Glutamatergic neuron (in vitro differentiated cells): ENCODE measurements around the gene C1RL. TPM values are rescaled to one million over a fixed set of nuclear protein-coding genes. Genes with fewer than 3 reads are reported as not detected.

Experiments
- DNase-seq: peaks from one replicate; pipeline ENCODE4 v3.0.0; 2022
- H3K27ac Mint-ChIP-seq: one replicate; pipeline ENCODE4 v1.8.0; 2020; ENCODE audit warnings: mild to moderate bottlenecking, mixed read lengths, inconsistent platforms; ENCODE audit not compliant: unreplicated experiment
- H3K27me3 Mint-ChIP-seq: one replicate; pipeline ENCODE4 v1.8.0; 2020; ENCODE audit warnings: mild to moderate bottlenecking, moderate library complexity, mixed read lengths, inconsistent platforms; ENCODE audit not compliant: unreplicated experiment
- H3K36me3 Mint-ChIP-seq: one replicate; pipeline ENCODE4 v1.8.0; 2020; ENCODE audit warnings: mild to moderate bottlenecking, mixed read lengths, inconsistent platforms; ENCODE audit not compliant: unreplicated experiment
- H3K4me1 Mint-ChIP-seq: one replicate; pipeline ENCODE4 v1.8.0; 2020; ENCODE audit warnings: mild to moderate bottlenecking, low read depth, mixed read lengths, inconsistent platforms; ENCODE audit not compliant: unreplicated experiment
- H3K4me3 Mint-ChIP-seq: one replicate; pipeline ENCODE4 v1.8.0; 2020; ENCODE audit warnings: mild to moderate bottlenecking, mixed read lengths, inconsistent platforms; ENCODE audit not compliant: unreplicated experiment
- H3K9me3 Mint-ChIP-seq: one replicate; pipeline ENCODE4 v1.8.0; 2020; ENCODE audit warnings: mild to moderate bottlenecking, moderate library complexity, mixed read lengths, inconsistent platforms; ENCODE audit not compliant: unreplicated experiment
- total RNA-seq: library from RNA; stranded (reverse); fragmentation: NEBNext Ultra II Directional; extraction: Animal tissue kit (Norgen Biotek cat#: 25700); gene quantifications from one replicate; pipeline ENCODE4 v1.2.1, GENCODE V29; 2021; ENCODE audit not compliant: unreplicated experiment
- TF ChIP-seq, protein P1 (sequence below): fragments of 200-600 bp; sonication (generic); IDR thresholded peaks from one replicate; pipeline ENCODE4 v1.5.0; 2021; ENCODE audit not compliant: partially characterized antibody, unreplicated experiment

The C1RL gene
- total RNA-seq, 1 donor from 2014 or later: 12.8 TPM

DNA sequence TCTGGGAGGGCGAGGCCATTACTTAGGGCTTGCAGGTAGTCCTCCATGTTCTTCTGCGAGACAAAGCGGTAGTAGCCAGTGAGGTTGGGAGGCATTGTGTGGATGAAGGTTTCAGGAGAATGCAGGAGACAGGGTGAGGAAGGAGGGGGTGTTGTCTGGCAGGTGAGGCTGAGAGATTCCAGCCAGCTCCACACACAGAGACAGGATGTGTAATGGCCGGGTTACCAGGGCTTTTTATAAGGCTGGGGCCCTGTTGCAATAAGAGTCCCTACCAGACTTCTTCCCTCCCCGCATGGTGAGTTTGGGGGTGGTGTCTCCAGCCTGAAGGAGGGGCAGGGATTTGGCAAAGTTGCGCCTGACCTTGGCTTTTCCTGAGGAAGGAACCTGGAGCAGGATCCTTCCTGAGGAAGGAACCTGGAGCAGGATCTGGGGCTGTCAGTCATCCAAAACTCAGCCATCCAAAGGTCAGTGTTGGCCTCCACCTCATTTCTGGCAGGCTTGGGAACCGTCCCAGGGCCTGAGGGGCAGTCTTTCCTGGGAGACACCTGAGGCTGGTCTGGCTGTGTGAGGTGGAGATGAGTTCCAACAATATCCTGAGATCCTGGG, 19.8 kb upstream of the C1RL start, which contains the start of gene RBP5:
RBP5 (minus strand) TSS at position 209 of the 606 bp plus-strand sequence; CDS start at position 95, 114 bp downstream.
- TF ChIP-seq, protein P1, sequence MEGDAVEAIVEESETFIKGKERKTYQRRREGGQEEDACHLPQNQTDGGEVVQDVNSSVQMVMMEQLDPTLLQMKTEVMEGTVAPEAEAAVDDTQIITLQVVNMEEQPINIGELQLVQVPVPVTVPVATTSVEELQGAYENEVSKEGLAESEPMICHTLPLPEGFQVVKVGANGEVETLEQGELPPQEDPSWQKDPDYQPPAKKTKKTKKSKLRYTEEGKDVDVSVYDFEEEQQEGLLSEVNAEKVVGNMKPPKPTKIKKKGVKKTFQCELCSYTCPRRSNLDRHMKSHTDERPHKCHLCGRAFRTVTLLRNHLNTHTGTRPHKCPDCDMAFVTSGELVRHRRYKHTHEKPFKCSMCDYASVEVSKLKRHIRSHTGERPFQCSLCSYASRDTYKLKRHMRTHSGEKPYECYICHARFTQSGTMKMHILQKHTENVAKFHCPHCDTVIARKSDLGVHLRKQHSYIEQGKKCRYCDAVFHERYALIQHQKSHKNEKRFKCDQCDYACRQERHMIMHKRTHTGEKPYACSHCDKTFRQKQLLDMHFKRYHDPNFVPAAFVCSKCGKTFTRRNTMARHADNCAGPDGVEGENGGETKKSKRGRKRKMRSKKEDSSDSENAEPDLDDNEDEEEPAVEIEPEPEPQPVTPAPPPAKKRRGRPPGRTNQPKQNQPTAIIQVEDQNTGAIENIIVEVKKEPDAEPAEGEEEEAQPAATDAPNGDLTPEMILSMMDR: no peak
- Mint-ChIP-seq H3K4me1 (peaks cover 10% of the 10 kb centered on the region), H3K4me3 (peak within 1 kb of the TSS; percentile 95), H3K36me3 (peaks cover under 1% of the 10 kb centered on the region), H3K9me3 (peaks cover 12% of the 10 kb centered on the region), H3K27ac (no peak within 1 kb of the TSS), H3K27me3 (peaks cover 19% of the 10 kb centered on the region)
- no peak for DNase-seq

DNA sequence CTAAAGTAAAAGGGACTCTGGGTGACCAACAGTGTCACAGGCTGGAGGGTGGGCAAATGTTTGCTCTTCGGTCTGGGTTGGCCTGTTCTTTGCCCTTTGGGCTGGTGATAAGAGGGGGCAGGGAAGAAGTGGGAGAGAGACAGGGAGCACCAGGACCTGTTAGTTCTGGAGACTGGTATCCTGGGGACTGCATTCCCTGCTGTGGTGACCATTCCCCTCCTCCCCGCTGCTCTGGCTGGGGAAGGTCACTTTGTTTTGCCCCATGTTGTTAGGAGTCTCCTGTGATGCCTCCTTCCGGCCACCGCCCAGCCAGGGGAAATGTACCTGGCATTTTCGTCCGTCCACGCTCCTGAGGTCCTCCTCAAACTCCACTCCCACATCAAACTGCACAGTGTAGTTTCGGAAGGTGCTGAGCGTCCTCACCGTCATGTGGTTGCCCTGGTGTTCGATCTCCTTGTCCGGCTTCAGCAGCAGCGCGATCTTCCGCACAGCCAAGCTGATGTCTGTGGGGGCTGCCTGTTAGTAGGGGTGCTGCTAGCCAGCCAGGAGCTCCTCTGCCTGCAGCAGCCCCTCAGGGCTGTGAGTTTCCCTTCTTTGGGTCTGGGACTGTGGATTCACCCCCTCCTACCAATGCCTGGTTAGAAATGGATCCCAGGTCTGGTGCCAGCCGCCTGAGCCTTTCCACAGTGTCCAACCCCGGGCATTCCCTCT, 19.1 kb upstream of the C1RL start:
- H3K4me3 Mint-ChIP-seq: peak overlapping the region; percentile 75
- TF ChIP-seq, protein P1: no peak
- DNase-seq: no peak
- H3K36me3 Mint-ChIP-seq: no peaks in the 10 kb centered on the region
- H3K9me3 Mint-ChIP-seq: peaks cover 11% of the 10 kb centered on the region
- H3K27ac Mint-ChIP-seq: no peak overlapping the region
- peaks cover 22% of the 10 kb centered on the region for H3K27me3 Mint-ChIP-seq
- H3K4me1 Mint-ChIP-seq: peaks cover 10% of the 10 kb centered on the region

DNA sequence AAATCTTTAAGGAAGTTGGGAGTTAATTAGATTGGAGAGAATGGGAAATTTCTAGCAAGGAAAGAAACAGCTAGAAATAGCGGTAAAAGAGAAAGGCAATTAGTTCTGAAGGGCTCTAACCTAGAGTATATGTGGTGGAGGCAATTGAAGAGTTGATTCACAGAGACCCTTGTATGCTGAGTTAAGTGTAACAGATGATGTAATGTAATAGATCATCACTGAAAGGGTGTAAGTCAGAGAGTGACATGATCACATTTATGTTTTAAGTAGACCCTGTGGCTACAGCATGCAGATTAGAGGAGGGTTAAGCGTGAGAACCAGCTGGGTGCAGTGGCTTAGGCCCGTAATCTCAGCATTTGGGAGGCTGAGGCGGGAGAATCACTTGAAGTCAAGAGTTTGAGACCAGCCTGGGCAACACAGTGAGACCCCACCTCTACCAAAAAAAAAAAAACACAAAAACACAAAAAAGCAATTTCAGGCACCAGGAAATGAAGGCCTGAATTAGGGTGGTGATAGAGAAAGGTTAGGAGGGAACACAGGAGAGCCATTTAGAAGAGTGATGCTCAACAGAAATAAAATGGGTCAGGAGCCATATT, 16.7 kb upstream of the C1RL start:
- peaks cover 6% of the 10 kb centered on the region for H3K9me3 Mint-ChIP-seq
- no peak for DNase-seq
- no peaks in the 10 kb centered on the region for H3K4me1 Mint-ChIP-seq
- H3K27ac Mint-ChIP-seq: no peak overlapping the region
- H3K4me3 Mint-ChIP-seq: no peak overlapping the region
- TF ChIP-seq, protein P1: no peak
- peaks cover 17% of the 10 kb centered on the region for H3K27me3 Mint-ChIP-seq
- H3K36me3 Mint-ChIP-seq: no peaks in the 10 kb centered on the region

DNA sequence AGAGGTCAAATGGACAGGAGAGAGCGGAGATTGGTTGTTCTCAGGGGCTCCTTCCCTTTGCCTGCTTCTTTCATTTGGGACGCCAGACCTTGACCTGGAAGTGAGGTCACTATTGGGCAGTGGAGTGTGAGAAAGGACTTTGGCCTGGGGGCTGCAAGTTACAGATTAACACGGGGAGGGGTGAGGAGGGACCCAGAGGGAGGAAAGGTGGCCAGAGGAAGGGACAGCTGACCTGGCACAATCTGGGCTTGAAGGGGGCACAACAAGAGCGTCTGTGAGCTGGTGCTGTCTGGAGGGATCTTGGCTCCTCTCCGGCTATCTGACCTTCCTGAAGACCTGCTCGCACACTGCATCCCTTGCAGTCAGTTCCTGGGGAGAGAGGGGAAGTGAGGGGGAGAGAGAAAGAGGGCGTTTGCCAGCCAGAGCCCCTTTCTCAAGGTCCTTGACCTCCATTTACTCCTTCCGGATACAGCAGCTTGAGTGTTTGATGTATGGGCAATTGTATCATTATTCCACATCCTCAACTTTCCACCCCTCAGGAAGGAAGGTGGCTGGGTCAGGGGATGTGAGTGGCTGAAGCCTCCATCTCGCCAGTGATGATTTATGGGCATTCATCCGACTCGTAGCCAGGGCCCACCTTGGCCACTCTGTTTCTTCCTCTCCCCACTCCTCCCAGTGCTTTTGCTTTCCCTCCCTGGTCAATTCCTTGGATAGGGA, 14.9 kb upstream of the C1RL start:
- no peak for DNase-seq
- Mint-ChIP-seq H3K27ac (no peak overlapping the region), H3K4me1 (no peaks in the 10 kb centered on the region), H3K9me3 (peaks cover 6% of the 10 kb centered on the region), H3K4me3 (no peak overlapping the region), H3K36me3 (no peaks in the 10 kb centered on the region), H3K27me3 (peaks cover 15% of the 10 kb centered on the region)
- TF ChIP-seq, protein P1: no peak
